SK-N-SH treated with all-trans-retinoic acid at 6 μM for 48 hours (cell line): ENCODE data around the gene SLC12A6.

ENCODE experiments used
- ARNTL ChIP-seq: fragments of 450-650 bp; formaldehyde crosslinking; IDR thresholded peaks from 2 replicates; pipeline ENCODE4 v1.5.0; 2020; ENCODE audit warnings: low read depth, mild to moderate bottlenecking, moderate library complexity, borderline replicate concordance
- BACH2 ChIP-seq: fragments of 250-450 bp; sonication (Bioruptor Pico); IDR thresholded peaks from 2 replicates; pipeline ENCODE4 v1.9.0; 2021; ENCODE audit warnings: mild to moderate bottlenecking, borderline replicate concordance
- PPARA ChIP-seq: fragments of 250-450 bp; sonication (Bioruptor Pico); IDR thresholded peaks from 2 replicates; pipeline ENCODE4 v1.5.0; 2020; ENCODE audit warnings: mild to moderate bottlenecking, borderline replicate concordance
- RARB ChIP-seq: fragments of 250-450 bp; sonication (Bioruptor Pico); IDR thresholded peaks from 2 replicates; pipeline ENCODE4 v1.8.0; 2021; ENCODE audit warnings: mild to moderate bottlenecking, moderate library complexity
- SNAI2 ChIP-seq: fragments of 250-450 bp; sonication (Bioruptor Pico); IDR thresholded peaks from 2 replicates; pipeline ENCODE4 v1.5.0; 2020; ENCODE audit warnings: mild to moderate bottlenecking, moderate library complexity
- TCF4 ChIP-seq: fragments of 250-450 bp; sonication (Bioruptor Pico); IDR thresholded peaks from 2 replicates; pipeline ENCODE4 v1.8.0; 2021; ENCODE audit warnings: mild to moderate bottlenecking, moderate library complexity, borderline replicate concordance
- ZC3H10 ChIP-seq: fragments of 250-450 bp; sonication (Bioruptor Pico); IDR thresholded peaks from 2 replicates; pipeline ENCODE4 v1.5.1; 2021; ENCODE audit warnings: mild to moderate bottlenecking, moderate library complexity
- ZFP3 ChIP-seq: fragments of 250-450 bp; sonication (Bioruptor Pico); IDR thresholded peaks from 2 replicates; pipeline ENCODE4 v1.5.0; 2020; ENCODE audit warnings: mild to moderate bottlenecking, moderate library complexity
- ZNF8 ChIP-seq: fragments of 450-650 bp; formaldehyde crosslinking; IDR thresholded peaks from 2 replicates; pipeline ENCODE4 v1.5.0; 2020; ENCODE audit warnings: mild to moderate bottlenecking, moderate library complexity
- TF ChIP-seq, protein P1 (sequence below): fragments of 250-450 bp; sonication (Bioruptor Pico); IDR thresholded peaks from 2 replicates; pipeline ENCODE4 v1.5.0; 2020; ENCODE audit warnings: mild to moderate bottlenecking, moderate library complexity
- TF ChIP-seq, protein P2 (sequence below): fragments of 250-450 bp; sonication (Bioruptor Pico); IDR thresholded peaks from 2 replicates; pipeline ENCODE4 v1.5.1; 2020; ENCODE audit warnings: low read depth, mild to moderate bottlenecking, moderate library complexity
- TF ChIP-seq, protein P3 (sequence below): fragments of 250-450 bp; sonication (Bioruptor Pico); IDR thresholded peaks from 2 replicates; pipeline ENCODE4 v1.8.0; 2020; ENCODE audit warnings: mild to moderate bottlenecking, moderate library complexity, borderline replicate concordance

DNA sequence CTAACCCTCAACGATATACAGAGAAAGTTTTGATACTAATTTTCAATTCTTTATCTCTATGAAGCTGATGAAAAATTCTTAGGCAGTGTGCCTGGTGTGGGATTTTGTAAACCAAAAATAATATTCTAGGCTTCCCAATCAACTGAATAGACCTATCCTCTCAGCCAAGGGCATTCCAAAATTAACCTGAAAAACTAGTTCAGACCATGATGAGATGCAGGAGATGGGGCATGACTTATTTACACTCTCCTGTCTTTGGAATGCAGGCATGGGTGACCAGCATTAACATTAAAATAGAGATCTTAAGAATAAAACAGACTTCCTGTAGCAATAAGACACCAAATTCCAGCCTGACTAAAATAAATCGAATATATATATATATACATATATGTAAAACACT lies 37.2 kb upstream of the SLC12A6 start:
- TF ChIP-seq, protein P1, sequence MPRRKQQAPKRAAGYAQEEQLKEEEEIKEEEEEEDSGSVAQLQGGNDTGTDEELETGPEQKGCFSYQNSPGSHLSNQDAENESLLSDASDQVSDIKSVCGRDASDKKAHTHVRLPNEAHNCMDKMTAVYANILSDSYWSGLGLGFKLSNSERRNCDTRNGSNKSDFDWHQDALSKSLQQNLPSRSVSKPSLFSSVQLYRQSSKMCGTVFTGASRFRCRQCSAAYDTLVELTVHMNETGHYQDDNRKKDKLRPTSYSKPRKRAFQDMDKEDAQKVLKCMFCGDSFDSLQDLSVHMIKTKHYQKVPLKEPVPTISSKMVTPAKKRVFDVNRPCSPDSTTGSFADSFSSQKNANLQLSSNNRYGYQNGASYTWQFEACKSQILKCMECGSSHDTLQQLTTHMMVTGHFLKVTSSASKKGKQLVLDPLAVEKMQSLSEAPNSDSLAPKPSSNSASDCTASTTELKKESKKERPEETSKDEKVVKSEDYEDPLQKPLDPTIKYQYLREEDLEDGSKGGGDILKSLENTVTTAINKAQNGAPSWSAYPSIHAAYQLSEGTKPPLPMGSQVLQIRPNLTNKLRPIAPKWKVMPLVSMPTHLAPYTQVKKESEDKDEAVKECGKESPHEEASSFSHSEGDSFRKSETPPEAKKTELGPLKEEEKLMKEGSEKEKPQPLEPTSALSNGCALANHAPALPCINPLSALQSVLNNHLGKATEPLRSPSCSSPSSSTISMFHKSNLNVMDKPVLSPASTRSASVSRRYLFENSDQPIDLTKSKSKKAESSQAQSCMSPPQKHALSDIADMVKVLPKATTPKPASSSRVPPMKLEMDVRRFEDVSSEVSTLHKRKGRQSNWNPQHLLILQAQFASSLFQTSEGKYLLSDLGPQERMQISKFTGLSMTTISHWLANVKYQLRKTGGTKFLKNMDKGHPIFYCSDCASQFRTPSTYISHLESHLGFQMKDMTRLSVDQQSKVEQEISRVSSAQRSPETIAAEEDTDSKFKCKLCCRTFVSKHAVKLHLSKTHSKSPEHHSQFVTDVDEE (CRISPR knock-in tag) = no peak
- TF ChIP-seq SNAI2 (CRISPR knock-in tag) (no peak), ARNTL (no peak), ZNF8 (CRISPR knock-in tag) (no peak), BACH2 (no peak), RARB (CRISPR knock-in tag) (no peak), ZC3H10 (CRISPR knock-in tag) (no peak), ZFP3 (no peak), TCF4 (CRISPR knock-in tag) (no peak), PPARA (no peak)
- TF ChIP-seq, protein P2, sequence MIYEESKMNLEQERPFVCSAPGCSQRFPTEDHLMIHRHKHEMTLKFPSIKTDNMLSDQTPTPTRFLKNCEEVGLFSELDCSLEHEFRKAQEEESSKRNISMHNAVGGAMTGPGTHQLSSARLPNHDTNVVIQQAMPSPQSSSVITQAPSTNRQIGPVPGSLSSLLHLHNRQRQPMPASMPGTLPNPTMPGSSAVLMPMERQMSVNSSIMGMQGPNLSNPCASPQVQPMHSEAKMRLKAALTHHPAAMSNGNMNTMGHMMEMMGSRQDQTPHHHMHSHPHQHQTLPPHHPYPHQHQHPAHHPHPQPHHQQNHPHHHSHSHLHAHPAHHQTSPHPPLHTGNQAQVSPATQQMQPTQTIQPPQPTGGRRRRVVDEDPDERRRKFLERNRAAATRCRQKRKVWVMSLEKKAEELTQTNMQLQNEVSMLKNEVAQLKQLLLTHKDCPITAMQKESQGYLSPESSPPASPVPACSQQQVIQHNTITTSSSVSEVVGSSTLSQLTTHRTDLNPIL = no peak
- TF ChIP-seq, protein P3, sequence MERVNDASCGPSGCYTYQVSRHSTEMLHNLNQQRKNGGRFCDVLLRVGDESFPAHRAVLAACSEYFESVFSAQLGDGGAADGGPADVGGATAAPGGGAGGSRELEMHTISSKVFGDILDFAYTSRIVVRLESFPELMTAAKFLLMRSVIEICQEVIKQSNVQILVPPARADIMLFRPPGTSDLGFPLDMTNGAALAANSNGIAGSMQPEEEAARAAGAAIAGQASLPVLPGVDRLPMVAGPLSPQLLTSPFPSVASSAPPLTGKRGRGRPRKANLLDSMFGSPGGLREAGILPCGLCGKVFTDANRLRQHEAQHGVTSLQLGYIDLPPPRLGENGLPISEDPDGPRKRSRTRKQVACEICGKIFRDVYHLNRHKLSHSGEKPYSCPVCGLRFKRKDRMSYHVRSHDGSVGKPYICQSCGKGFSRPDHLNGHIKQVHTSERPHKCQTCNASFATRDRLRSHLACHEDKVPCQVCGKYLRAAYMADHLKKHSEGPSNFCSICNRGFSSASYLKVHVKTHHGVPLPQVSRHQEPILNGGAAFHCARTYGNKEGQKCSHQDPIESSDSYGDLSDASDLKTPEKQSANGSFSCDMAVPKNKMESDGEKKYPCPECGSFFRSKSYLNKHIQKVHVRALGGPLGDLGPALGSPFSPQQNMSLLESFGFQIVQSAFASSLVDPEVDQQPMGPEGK (CRISPR knock-in tag) = no peak
